Caco-2 (cell line): ENCODE data around the gene ZNF490. TPM values are rescaled to one million over a fixed set of nuclear protein-coding genes. Genes with fewer than 3 reads are reported as not detected.

Experiments
- BruUV-seq: library from RNA; stranded (reverse); fragments of 400-500 nt; replicated peaks from 2 replicates; lab custom pipeline; 2021; lab: Mats Ljungman, UMichigan
- CTCF ChIA-PET: fragments of 300-600 bp; sonication (Branson Sonifier 250); formaldehyde crosslinking; loops from one replicate; lab custom pipeline; 2022; ENCODE audit warnings: antibody characterized with exemption; lab: Charles Lee
- POLR2A ChIA-PET: fragments of 300-600 bp; sonication (Branson Sonifier 250); formaldehyde crosslinking; loops from one replicate; lab custom pipeline; 2022; ENCODE audit warnings: antibody characterized with exemption; lab: Charles Lee
- DNase-seq, 2 experiments: peaks; one replicate each; pipeline versions ENCODE4 v3.0.0 to v3.0.0-alpha.2; 2020 to 2022
- H3K27me3 ChIP-seq: replicated peaks from 2 replicates; pipeline ENCODE4 v1.6.0; 2011; ENCODE audit warnings: low read length; ENCODE audit not compliant: control insufficient read depth, insufficient read depth
- H3K36me3 ChIP-seq: 2 replicates; pipeline ENCODE4 v1.5.1; 2011; ENCODE audit warnings: low read length; ENCODE audit not compliant: control insufficient read depth, insufficient read depth
- H3K4me1 ChIP-seq: fragments of 250-450 bp; sonication (Bioruptor Pico); 2 replicates; pipeline ENCODE4 v1.5.1; 2020; ENCODE audit warnings: mild to moderate bottlenecking
- H3K4me3 ChIP-seq: 2 replicates; pipeline ENCODE4 v1.5.1; 2011; ENCODE audit warnings: low read depth, mild to moderate bottlenecking, control low read depth, low read length
- H3K9me3 ChIP-seq: fragments of 250-450 bp; sonication (Bioruptor Pico); 2 replicates; pipeline ENCODE4 v1.5.1; 2020; ENCODE audit warnings: mild to moderate bottlenecking, moderate library complexity
- H3K27ac Mint-ChIP-seq: one replicate; pipeline ENCODE4 v1.8.0; 2022; ENCODE audit warnings: mixed read lengths; ENCODE audit not compliant: unreplicated experiment
- H3K27me3 Mint-ChIP-seq: one replicate; pipeline ENCODE4 v1.8.0; 2022; ENCODE audit warnings: mixed read lengths; ENCODE audit not compliant: insufficient read depth, unreplicated experiment
- H3K36me3 Mint-ChIP-seq: one replicate; pipeline ENCODE4 v1.8.0; 2022; ENCODE audit warnings: mild to moderate bottlenecking, mixed read lengths; ENCODE audit not compliant: insufficient read depth, unreplicated experiment
- H3K4me1 Mint-ChIP-seq: one replicate; pipeline ENCODE4 v1.8.0; 2022; ENCODE audit warnings: low read depth, mixed read lengths; ENCODE audit not compliant: unreplicated experiment
- H3K4me3 Mint-ChIP-seq: one replicate; pipeline ENCODE4 v1.8.0; 2022; ENCODE audit warnings: mild to moderate bottlenecking, moderate library complexity, mixed read lengths; ENCODE audit not compliant: unreplicated experiment
- H3K9me3 Mint-ChIP-seq: one replicate; pipeline ENCODE4 v1.8.0; 2022; ENCODE audit warnings: mixed read lengths; ENCODE audit not compliant: unreplicated experiment
- intact Hi-C: fragments of 100-400 bp; cut with micrococcal nuclease; formaldehyde crosslinking; loops from one replicate; pipeline ENCODE4 v1.10.0; 2022; ENCODE audit not compliant: unreplicated experiment
- total RNA-seq: library from RNA; stranded (reverse); gene quantifications from 2 replicates; pipeline ENCODE4 v1.2.3, GENCODE V29; 2022
- TF ChIP-seq, protein P1 (sequence below), 2 experiments: fragments of 200-600 bp in 1 of 2; IDR thresholded peaks; 1 replicate in 1 of 2; 2 replicates in 1 of 2; pipeline versions ENCODE4 v1.5.1 to v1.8.0; 2011 to 2022; ENCODE audit warnings: antibody characterized with exemption in 1 of 2, control low read depth in 1 of 2, inconsistent platforms in 1 of 2, low read depth in 1 of 2, low read length in 1 of 2, mild to moderate bottlenecking in 1 of 2, moderate library complexity in 1 of 2; ENCODE audit not compliant: insufficient read depth in 1 of 2, severe bottlenecking in 1 of 2, unreplicated experiment in 1 of 2

ZNF490 gene
- total RNA-seq, 1 experiment from 2014 or later, result 6.3 TPM

GRCh38 chr19:12543855-12544254 lies 66.8 kb downstream of the ZNF490 start:
- intact Hi-C loops, result no loop called here
- H3K27ac Mint-ChIP-seq, result no peak overlapping the region
- H3K4me1 ChIP-seq, result no peaks in the 10 kb centered on the region
- no peak overlapping the region for H3K4me3 ChIP-seq
- ChIA-PET CTCF (no interaction called here), POLR2A (no interaction called here)
- peaks cover 7% of the 10 kb centered on the region; the same call in 1 of the 2 replicates for H3K9me3 ChIP-seq
- H3K4me1 Mint-ChIP-seq, result no peaks in the 10 kb centered on the region
- no peaks in the 10 kb centered on the region for H3K27me3 Mint-ChIP-seq
- H3K27me3 ChIP-seq, result no peaks in the 10 kb centered on the region
- H3K36me3 ChIP-seq, result no peaks in the 10 kb centered on the region
- TF ChIP-seq, protein P1, sequence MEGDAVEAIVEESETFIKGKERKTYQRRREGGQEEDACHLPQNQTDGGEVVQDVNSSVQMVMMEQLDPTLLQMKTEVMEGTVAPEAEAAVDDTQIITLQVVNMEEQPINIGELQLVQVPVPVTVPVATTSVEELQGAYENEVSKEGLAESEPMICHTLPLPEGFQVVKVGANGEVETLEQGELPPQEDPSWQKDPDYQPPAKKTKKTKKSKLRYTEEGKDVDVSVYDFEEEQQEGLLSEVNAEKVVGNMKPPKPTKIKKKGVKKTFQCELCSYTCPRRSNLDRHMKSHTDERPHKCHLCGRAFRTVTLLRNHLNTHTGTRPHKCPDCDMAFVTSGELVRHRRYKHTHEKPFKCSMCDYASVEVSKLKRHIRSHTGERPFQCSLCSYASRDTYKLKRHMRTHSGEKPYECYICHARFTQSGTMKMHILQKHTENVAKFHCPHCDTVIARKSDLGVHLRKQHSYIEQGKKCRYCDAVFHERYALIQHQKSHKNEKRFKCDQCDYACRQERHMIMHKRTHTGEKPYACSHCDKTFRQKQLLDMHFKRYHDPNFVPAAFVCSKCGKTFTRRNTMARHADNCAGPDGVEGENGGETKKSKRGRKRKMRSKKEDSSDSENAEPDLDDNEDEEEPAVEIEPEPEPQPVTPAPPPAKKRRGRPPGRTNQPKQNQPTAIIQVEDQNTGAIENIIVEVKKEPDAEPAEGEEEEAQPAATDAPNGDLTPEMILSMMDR (IDR thresholded peaks at IDR 0.05; ENCODE audit: insufficient read depth in 1 of 2, low read depth in 1 of 2, low read length in 1 of 2, severe bottlenecking in 1 of 2, unreplicated experiment in 1 of 2), result no peak
- peaks cover 81% of the 10 kb centered on the region for H3K36me3 Mint-ChIP-seq
- no TSS peak for BruUV-seq
- peaks cover 10% of the 10 kb centered on the region for H3K9me3 Mint-ChIP-seq
- no peak overlapping the region for H3K4me3 Mint-ChIP-seq
- DNase-seq, result no peak

Other genes with a start within 250 kb of the ZNF490 start
- gene ZNF442, start 245.1 kb downstream of the ZNF490 start, total RNA-seq, result 1.9 and 3.1 TPM in 2 replicates
- gene ZNF799, start 209.5 kb downstream of the ZNF490 start, total RNA-seq, result 7.4 and 8.0 TPM in 2 replicates
- gene ZNF443, start 169.8 kb downstream of the ZNF490 start, total RNA-seq, result 5.1 and 6.1 TPM in 2 replicates
- gene ZNF709, start 126.0 kb downstream of the ZNF490 start, total RNA-seq, result 1.7 and 2.4 TPM in 2 replicates
- 11.1 and 11.6 TPM in 2 replicates for gene ZNF564, start 59.3 kb downstream of the ZNF490 start, total RNA-seq
- gene ZNF791, start 107 bp upstream of the ZNF490 start, total RNA-seq, result 15.2 and 18.9 TPM in 2 replicates
- 70.5 and 88.9 TPM in 2 replicates for gene MAN2B1, start 55.9 kb upstream of the ZNF490 start, total RNA-seq
- 17.5 and 20.4 TPM in 2 replicates for gene WDR83, start 56.0 kb upstream of the ZNF490 start, total RNA-seq
- 76.3 and 76.4 TPM in 2 replicates for gene DHPS, start 71.1 kb upstream of the ZNF490 start, total RNA-seq
- gene GNG14, start 77.2 kb upstream of the ZNF490 start, total RNA-seq, result 0.91 TPM in 1 of 2 replicates, not detected in the other
- 8.3 and 10.6 TPM in 2 replicates for gene FBXW9, start 85.8 kb upstream of the ZNF490 start, total RNA-seq
- gene TNPO2, start 113.1 kb upstream of the ZNF490 start, total RNA-seq, result 87.8 and 106 TPM in 2 replicates
- gene TRIR, start 123.9 kb upstream of the ZNF490 start, total RNA-seq, result 164 and 169 TPM in 2 replicates
- 55.0 and 57.1 TPM in 2 replicates for gene GET3, start 126.7 kb upstream of the ZNF490 start, total RNA-seq
- gene BEST2, start 141.0 kb upstream of the ZNF490 start, total RNA-seq, result 0.27 TPM in 1 of 2 replicates, not detected in the other
- gene HOOK2, start 164.7 kb upstream of the ZNF490 start, total RNA-seq, result 74.2 and 80.4 TPM in 2 replicates
- 16.4 and 19.4 TPM in 2 replicates for gene JUNB, start 180.7 kb upstream of the ZNF490 start, total RNA-seq
- 265 and 285 TPM in 2 replicates for gene PRDX2, start 191.0 kb upstream of the ZNF490 start, total RNA-seq
- 23.9 and 25.9 TPM in 2 replicates for gene THSD8, start 191.3 kb upstream of the ZNF490 start, total RNA-seq
- gene RNASEH2A, start 195.8 kb upstream of the ZNF490 start, total RNA-seq, result 30.9 and 37.6 TPM in 2 replicates
- not detected in 2 replicates for gene RTBDN, start 223.8 kb upstream of the ZNF490 start, total RNA-seq
- gene MAST1, start 227.7 kb upstream of the ZNF490 start, total RNA-seq, result 0.79 and 0.91 TPM in 2 replicates